ENCODE data around the gene BIRC5.
"Not testable (repeated sequence)": the region's sequence is repeated elsewhere in the genome, so short reads cannot be mapped to it uniquely, and the experiment has no call there.

BIRC5 gene

DNA sequence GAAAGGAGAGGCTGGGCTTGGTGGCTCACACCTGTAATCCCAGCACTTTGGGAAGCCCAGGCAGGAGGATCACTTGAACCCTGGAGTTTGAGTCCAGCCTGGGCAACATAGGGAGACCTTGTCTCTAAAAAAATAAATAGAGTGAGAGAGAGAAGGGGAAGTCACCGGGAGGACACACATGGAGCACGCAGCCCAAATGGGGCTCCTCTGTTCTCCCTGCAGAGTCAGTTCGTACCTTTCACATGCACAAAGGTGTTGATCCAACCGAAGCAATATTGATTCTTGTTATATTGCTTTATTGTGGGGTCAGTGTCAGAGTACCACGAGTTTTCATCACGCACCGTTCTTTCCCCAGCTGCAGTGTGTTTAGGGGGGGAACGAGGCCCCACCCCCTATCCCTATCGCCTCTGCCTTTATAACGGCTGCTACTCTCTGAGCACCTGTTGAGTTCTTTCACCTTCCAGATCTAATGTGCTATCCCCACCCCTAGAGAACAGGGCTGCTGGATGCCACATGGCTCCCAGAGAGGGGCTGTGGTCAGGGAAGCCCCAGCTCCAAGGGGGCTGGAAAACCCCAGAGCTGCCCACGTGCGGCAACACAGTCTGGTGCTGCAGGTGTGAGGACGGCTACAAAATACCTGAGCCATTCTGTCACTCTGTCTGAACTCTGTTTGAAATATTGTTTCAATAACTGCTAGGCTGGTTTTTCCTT lies 16.4 kb downstream of the BIRC5 start:
- TF ChIP-seq, protein P1, sequence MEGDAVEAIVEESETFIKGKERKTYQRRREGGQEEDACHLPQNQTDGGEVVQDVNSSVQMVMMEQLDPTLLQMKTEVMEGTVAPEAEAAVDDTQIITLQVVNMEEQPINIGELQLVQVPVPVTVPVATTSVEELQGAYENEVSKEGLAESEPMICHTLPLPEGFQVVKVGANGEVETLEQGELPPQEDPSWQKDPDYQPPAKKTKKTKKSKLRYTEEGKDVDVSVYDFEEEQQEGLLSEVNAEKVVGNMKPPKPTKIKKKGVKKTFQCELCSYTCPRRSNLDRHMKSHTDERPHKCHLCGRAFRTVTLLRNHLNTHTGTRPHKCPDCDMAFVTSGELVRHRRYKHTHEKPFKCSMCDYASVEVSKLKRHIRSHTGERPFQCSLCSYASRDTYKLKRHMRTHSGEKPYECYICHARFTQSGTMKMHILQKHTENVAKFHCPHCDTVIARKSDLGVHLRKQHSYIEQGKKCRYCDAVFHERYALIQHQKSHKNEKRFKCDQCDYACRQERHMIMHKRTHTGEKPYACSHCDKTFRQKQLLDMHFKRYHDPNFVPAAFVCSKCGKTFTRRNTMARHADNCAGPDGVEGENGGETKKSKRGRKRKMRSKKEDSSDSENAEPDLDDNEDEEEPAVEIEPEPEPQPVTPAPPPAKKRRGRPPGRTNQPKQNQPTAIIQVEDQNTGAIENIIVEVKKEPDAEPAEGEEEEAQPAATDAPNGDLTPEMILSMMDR (IDR thresholded peaks at IDR 0.05; ENCODE audit: low read depth, low read length, missing control alignments) = no peak
- DNase-seq (ENCODE audit: low read depth) = no peak
- no peak overlapping the region for H3K4me3 ChIP-seq (ENCODE audit: low read depth, low read length)

DNA sequence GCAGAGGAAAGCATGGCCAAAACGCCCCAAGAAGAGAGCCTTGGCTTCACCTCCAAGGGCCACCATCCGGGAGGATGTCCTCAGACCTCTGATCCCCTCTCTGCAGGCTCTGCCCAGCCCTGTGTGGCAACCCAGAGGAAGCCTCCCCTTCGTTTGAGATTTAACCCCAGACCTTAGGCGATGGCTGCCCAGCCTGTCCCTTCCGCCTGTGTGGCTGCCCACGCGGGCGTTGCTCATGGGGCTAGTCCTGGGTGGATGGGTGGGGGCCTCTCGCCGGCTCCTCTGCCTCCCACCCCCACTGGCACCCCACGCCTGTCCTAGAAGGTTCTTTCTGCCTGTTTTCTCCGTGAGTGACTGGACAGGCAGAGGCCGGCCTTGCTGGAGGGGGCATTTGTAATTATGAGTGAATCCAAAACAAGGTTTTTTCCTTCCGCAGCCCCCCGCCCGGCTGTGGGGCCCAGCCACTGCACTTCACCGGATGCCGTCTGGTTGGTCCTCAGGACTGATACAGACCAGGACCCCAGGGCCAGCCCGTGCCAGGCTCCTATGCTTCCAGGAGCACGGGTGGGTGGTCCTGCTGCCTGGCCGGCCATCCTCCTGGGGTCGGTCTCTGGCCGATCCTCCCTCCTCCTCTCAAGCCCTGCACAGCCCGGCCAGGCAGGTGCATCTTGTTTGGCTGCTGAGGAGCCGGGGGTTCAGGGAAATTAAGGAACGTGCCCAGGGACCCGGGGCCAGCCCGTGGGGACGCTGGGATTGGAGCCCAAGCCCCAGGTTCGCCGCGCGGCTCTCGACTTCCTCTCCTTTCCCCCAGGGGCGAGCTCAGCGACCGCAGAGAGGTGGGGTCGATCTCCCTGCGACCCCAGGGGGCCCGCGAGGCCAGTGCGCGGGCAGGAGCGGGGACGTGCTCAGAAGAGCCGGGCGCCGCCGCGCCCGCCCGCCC lies 17.2 kb downstream of the BIRC5 start, which contains the start of gene TMEM235:
Gene TMEM235 (plus strand): TSS at position 636 of the 940 bp plus-strand sequence. CDS start 393 bp downstream, outside the sequence.
- TF ChIP-seq, protein P1 (IDR thresholded peaks at IDR 0.05; ENCODE audit: low read depth, low read length, missing control alignments) = no peak
- no peak for DNase-seq (ENCODE audit: low read depth)
- H3K4me3 ChIP-seq (ENCODE audit: low read depth, low read length) = no peak within 1 kb of the TSS

DNA sequence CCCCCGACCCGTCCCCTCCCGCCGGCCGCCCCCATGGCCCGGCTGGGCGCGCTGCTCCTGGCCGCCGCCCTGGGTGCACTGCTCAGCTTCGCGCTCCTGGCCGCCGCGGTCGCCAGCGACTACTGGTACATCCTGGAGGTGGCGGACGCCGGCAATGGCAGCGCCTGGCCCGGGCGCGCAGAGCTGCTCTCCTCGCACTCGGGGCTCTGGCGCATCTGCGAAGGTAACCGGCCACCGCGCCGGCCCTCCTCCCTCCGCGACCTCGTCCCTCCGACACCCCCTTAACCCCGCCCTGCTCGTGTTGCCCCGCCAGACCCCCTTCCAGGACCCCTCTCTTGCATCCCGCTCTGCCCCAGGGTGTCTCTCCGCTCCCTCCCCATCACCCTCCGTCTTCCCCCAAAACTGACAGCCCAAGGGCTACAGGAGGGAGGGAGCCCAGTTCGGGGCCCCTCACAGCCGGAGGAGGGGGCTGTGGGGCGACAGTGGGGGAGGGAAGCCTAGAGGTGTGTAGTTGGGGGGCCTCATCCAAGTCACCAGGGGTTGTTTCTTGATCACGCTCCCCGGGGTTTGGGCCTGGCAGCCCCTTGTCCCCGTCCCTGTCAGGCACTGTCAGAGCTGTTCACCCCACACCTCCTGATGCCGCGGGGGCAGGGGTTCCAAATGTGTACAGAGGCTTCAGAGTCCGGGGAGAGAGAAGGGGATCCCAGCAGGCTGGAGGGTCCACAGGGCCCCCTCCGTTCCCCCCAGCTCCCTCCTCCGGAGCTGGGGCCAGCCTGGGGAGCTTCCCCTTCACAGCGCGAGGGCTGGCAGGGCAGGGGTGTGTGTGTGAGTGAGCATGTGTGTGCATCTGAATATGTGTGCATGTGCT lies 18.2 kb downstream of the BIRC5 start:
- TF ChIP-seq, protein P1 (IDR thresholded peaks at IDR 0.05; ENCODE audit: low read depth, low read length, missing control alignments) = no peak
- H3K4me3 ChIP-seq (ENCODE audit: low read depth, low read length) = no peak overlapping the region
- DNase-seq (ENCODE audit: low read depth) = no peak

DNA sequence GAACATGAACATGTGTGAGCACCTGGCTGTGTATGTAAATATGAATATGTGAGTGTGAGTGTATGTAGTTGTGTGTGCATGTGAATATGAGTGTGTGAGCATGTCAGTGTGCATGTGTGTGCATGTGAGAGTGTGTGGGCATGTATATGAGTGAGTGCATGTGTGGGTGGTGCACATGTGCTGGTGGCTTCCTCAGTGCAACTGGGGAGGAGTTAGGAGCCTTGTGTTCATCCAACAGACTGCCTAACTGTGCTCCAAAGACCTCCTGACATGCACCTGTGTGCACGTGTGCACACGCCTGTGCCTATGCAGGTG lies 18.8 kb downstream of the BIRC5 start:
- TF ChIP-seq, protein P1 (IDR thresholded peaks at IDR 0.05; ENCODE audit: low read depth, low read length, missing control alignments) = no peak
- no peak for DNase-seq (ENCODE audit: low read depth)
- no peak overlapping the region for H3K4me3 ChIP-seq (ENCODE audit: low read depth, low read length)

DNA sequence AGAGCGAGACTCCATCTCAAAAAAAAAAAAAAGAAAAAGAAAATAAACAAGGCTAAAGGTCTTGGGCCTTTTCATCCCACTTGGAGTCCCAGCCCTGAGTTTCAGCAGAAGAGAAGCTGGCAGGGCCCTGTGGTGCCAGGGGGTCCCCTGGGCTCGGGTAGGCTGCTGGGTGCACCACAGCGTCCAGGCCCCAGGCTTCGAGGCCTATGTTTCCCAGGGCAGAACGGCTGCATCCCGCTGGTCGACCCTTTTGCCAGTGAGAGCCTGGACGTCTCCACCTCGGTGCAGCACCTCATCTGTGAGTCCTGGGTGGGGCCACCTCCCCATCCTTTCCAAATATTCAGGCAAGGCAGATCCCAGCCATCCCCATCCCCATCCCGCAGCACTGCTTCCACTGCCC lies 19.6 kb downstream of the BIRC5 start:
- no peak for DNase-seq (ENCODE audit: low read depth)

DNA sequence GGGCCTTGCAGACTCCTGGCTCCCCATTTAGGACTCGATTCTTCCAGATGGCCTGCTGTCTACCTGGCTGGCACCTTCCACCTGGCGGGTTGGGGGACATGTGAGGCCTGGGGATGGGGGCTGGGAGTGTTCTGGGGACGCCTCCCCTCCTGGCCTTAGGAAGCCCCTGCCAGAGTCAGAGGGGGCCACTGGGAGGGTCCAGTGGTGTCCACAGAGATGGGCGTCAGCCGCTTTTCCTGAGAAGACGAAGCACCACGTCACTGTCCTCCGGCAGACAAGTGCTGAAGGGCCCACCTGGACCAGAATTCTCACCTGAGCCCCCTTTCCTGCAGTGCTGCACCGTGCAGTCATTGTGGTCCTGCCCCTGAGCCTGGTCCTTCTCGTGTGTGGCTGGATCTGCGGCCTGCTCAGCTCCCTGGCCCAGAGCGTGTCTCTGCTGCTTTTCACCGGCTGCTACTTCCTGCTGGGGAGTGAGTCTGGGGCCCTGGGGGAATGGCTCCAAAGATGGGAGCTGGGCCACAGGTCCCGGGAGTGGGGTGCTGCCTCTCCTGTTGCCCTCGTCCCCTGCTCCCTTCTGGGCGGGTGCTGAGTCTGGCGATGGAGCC lies 20.3 kb downstream of the BIRC5 start:
- DNase-seq (ENCODE audit: low read depth) = no peak
- TF ChIP-seq, protein P1 (IDR thresholded peaks at IDR 0.05; ENCODE audit: low read depth, low read length, missing control alignments) = no peak
- H3K4me3 ChIP-seq (ENCODE audit: low read depth, low read length) = no peak overlapping the region

More for the DNA sequence above, 19.6 kb downstream of the BIRC5 start:
- TF ChIP-seq, protein P1 (IDR thresholded peaks at IDR 0.05; ENCODE audit: low read depth, low read length, missing control alignments) = no peak
- H3K4me3 ChIP-seq (ENCODE audit: low read depth, low read length) = no peak overlapping the region

DNA sequence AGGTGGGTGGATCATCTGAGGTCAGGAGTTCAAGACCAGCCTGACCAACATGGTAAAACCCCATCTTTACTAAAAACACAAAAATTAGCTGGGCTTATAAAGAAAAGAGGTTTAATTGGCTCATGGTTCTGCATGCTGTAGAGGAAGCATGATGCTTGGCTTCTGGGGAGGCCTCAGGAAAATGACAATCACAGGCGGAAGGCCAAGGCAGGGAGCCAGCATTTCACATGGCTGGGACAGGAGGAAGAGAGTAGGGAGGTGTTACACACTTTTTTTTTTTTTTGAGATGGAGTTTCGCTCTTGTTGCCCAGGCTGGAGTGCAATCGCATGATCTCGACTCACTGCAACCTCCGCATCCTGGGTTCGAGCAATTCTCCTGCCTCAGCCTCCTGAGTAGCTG lies 21.0 kb downstream of the BIRC5 start:
- DNase-seq (ENCODE audit: low read depth); H3K4me3 ChIP-seq (ENCODE audit: low read depth, low read length): not testable (repeated sequence)

Data from GM12864 (cell line).